ENCODE results near the gene ARL8B.

- no peak for TF ChIP-seq POLR2A (IDR thresholded peaks at IDR 0.05; ENCODE audit: low read depth, low read length)
- TF ChIP-seq POLR2AphosphoS5 (IDR thresholded peaks at IDR 0.05; ENCODE audit: low read depth, low read length) = no peak
- no peak for TF ChIP-seq TAF1 (IDR thresholded peaks at IDR 0.05; ENCODE audit: borderline replicate concordance, low read depth, low read length)
Observed at GRCh38 chr3:5134499-5134898, 12.4 kb downstream of the ARL8B start.
